Activated CD4-positive, alpha-beta T cell treated with anti-CD3 and anti-CD28 coated beads, Interleukin-2, amount 50 U/mL, for 4 hours (primary cell): Measurements from ENCODE around the gene TBCD.
"Not testable (repeated sequence)": the region's sequence is repeated elsewhere in the genome, so short reads cannot be mapped to it uniquely, and the experiment has no call there.

Experiments used
- DNase-seq, 2 experiments: peaks; one replicate each; pipeline ENCODE4 v3.0.0-alpha.2; 2020

Gene TBCD

GRCh38 chr17:82960419-82961271 lies 208.8 kb downstream of the TBCD start:
- no peak for DNase-seq

- DNase-seq = no peak
Measured at GRCh38 chr17:82961366-82962162, 209.7 kb downstream of the TBCD start.

- DNase-seq = no peak
Measured at GRCh38 chr17:82962163-82962720, 210.4 kb downstream of the TBCD start.

GRCh38 chr17:82963104-82963950 lies 211.5 kb downstream of the TBCD start:
- DNase-seq = peak in 1 of 2 experiments; percentile 11

- not testable (repeated sequence) for DNase-seq
Measured at GRCh38 chr17:82964451-82964850, 212.6 kb downstream of the TBCD start.

- DNase-seq = no peak
Measured at GRCh38 chr17:82964851-82965341, 213.0 kb downstream of the TBCD start.

DNA sequence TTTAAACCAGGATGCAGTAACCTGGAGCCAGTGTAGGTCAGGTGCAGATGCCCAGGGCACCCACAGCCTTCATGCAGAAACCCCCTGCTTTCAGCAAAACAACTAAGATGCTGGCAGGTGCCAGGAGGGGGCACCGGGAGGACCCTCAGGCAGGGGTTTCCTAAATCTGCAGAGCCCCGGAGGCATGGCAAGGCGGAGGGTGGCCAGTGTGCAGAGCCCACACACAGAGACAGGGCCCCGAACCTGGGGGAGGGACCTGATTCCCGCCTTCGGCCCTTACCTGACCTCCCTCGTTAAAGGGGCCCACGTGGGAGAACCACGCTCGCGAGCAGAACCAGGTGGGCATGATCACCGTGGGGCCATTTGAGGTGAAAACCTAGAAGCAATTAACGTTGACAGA lies 213.5 kb downstream of the TBCD start:
- DNase-seq = no peak

- DNase-seq = no peak
Measured at GRCh38 chr17:82966415-82966814, 214.6 kb downstream of the TBCD start.

- no peak for DNase-seq
Measured at GRCh38 chr17:82967268-82968032, 215.6 kb downstream of the TBCD start.

DNA sequence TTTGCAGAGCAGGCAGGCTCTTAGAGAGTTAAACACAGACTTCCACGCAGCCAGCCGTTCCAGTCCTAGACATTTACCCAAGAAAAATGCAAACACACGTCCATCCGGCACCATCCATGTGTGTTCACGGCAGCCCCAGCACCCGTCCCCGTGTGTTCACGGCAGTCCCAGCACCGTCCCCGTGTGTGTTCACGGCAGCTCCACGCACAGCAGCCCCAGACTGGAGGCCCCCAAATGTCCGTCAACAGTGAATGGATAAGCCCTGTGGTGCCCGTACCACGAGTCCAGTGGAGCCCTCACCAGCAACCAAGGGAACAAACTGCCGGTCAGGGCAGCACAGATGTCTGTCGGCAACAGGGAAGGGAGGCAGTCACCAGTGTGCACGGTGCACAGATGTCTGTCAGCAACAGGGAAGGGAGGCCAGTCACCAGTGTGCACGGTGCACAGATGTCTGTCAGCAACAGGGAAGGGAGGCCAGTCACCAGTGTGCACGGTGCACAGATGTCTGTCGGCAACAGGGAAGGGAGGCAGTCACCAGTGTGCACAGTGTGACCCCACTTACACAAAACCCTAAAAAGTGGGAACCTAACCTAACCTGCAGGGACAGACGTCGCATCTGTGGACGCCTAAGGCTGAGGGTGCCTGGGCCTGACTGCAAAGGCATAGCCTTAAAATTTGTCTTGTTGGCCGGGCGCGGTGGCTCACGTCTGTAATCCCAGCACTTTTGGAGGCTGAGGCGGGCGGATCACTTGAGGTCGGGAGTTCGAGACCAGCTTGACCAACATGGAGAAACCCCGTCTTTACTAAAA lies 216.4 kb downstream of the TBCD start:
- DNase-seq = not testable (repeated sequence)

- no peak for DNase-seq
Measured at GRCh38 chr17:82970067-82970466, 218.2 kb downstream of the TBCD start.

DNA sequence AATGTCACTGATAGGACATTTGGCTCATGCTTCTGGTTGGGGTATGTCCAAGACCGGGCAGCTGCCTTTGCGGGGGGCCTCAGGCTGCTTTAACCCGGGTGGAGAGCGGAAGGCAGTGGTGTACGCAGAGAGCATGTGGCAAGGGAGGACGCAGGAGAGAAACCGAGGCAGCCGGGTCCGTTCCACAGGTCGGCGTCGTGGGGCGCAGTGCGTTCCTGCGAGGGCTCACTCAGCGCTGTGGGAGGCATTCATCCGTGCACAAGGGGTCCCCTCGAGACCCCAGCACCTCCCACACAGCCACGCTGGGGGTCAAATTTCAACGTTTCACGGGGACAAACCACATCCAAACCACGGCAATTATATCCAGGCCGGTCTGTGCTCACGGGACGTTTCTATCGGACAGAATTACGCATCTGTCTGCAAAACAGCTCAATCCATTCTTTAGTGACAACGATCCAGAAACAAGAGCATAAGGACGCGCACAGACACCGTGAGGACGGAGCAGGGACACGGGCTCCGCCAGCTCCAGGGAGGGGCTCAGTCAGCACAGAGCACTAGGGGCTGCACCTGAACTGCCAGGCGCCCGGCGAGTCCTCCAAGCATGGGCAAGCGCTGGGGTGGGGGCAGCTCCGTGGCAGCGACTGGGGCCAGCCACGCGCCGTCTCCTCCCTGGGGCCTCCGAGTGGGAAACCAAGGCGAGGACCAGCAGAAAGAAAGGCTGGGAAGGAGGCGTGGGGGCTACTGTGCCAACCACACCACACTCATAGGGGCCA lies 219.1 kb downstream of the TBCD start:
- DNase-seq = no peak

- DNase-seq = no peak
Measured at GRCh38 chr17:82972836-82973372, 221.0 kb downstream of the TBCD start.

DNA sequence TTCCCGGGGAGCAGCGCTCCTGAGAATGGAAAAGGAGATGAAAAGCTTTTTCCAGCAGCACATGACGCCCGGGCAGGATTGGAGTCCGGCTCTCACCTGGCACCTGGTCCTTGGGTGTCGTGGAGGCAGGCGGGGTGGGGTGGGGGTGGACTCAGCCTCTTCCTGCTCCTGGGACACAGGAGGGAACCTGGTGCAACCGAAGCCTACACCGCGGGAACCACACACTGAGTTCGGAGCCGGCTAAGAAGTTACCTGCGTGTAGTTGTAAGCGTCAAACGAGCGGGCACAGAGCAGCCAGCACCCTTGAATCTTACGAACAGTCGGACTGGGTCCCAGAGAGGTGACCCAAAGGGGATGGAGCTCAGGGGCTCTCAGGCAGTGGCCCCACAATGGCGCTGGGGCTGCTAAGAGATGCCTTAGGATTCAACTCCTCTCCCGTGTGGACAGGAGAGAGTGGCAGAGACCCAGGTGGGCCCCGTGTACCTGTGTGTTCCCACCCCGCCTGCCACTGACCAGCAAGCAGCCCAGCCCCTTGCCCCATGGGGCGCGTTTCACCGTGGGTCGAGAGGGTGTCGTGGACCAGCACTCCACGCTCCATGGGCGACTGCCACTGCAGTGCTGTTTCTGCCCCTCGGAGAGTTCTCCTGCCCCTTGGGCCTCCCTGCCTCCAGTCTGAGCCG lies 221.7 kb downstream of the TBCD start:
- no peak for DNase-seq

DNA sequence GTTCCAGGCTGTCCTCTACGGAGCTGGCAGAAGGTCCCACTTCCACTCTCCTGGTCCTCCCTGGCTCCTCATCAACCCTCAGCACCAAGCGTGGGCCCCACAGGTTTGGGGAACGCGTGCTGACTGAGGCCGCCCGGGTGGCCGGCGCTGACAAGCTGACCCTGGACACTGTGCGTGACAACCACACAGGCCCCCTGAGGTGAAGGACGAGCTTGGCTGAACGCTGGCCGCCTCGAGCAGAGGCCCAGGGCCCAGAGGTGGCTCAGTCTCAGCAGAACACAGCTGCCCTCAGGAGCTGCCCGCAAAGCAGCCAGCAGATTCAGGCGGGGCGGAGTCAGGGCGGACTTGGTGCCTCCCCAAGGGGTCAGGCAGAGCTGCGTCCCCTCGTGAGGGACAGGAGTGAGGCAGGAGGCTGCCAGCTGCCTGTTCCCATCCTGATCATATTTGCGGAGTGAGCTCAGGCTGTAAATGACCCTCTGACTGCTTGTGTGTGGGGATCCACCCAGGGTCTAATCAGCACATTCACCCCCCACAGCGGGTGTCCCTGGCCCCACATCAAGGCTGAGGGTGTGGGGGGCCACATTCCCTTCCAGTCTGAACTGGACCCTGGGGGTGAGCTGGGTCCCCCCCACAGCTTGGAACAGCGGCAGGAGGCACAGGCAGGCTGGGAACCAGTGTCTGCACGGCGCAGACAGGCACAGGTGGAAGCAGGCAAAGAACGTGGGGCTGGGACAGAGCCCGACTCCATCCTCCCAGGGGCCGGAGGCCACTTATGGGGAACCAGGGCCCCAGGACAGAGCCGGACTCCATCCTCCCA lies 222.5 kb downstream of the TBCD start:
- no peak for DNase-seq

DNA sequence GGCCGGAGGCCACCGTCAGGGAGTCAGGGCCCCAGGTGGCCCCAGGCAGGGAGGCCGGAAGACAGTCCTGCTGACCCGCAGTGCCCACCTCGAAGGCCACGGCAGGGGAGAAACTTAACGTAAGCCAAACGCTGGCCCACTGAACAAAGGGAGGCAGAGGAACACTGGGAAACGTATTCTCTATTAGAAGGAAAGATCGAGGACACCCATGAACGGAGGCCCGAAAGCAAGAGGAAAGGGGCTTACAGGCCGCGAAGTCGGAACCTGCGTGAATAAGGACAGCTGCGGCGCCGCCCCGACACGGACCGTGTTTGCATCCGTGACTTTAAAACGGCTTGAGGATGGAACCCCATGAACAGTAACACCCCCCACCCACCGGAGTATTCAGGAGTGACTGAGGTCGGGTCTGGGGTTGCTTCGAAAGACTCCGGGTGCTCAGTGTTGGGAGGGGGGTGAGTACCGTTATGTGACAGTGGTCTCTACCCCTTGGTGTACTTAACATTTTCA lies 225.2 kb downstream of the TBCD start:
- no peak for DNase-seq

GRCh38 chr17:82977606-82978005 lies 225.7 kb downstream of the TBCD start:
- DNase-seq = no peak

- DNase-seq = no peak
Measured at GRCh38 chr17:82978765-82979349, 227.0 kb downstream of the TBCD start.
